ENCODE results near the gene SIPA1L3.
A peak's percentile ranks its signal among the peaks of the same experiment; 100 is the strongest.

The SIPA1L3 gene

GRCh38 chr19:38158730-38159129 is 251.7 kb downstream of the SIPA1L3 start:
- no peak for DNase-seq

GRCh38 chr19:38162094-38162493 is 255.1 kb downstream of the SIPA1L3 start:
- DNase-seq: no peak

DNA sequence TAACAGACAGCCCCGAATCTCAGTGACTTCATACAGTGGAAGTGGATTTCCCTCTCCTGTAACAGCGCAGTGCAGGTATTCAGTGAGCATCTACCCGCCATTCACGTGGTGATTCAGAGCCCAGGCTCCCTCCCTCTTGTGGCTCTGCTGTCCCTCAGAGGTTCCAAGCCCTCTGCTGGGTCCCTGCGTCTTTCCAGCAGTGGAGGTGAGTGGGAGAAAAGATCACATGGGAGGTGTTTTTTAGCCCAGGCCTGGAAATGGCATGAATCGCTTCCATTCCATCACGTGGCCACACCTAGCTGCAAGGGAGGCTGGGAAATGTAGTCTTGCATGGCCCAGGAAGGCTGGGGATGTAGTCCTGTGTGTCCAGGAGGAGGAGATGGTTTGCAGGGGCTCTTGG is 255.6 kb downstream of the SIPA1L3 start:
- no peak for DNase-seq

GRCh38 chr19:38163419-38164290 is 256.6 kb downstream of the SIPA1L3 start:
- DNase-seq: no peak

GRCh38 chr19:38164526-38164925 is 257.5 kb downstream of the SIPA1L3 start:
- DNase-seq: no peak

DNA sequence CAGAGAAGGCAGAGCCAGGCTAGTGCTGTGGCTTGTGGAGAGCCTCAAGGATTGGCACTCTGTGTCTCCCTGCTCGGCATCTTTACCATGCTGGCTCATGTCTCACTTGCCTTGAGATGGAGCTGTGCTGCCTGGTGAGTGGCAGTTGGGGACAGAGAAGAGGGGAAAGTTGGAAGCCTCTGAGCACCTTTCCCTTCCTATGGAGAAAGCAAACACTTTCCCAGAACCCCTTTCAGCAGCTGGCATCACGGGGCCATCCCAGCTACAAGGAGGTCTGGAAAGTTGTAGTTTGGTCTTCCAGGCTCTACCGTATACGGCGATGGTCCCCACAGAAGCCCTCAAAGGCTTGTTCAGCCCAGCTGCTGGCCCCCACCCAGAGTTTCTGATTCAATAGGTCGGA is 258.3 kb downstream of the SIPA1L3 start:
- no peak for DNase-seq

DNA sequence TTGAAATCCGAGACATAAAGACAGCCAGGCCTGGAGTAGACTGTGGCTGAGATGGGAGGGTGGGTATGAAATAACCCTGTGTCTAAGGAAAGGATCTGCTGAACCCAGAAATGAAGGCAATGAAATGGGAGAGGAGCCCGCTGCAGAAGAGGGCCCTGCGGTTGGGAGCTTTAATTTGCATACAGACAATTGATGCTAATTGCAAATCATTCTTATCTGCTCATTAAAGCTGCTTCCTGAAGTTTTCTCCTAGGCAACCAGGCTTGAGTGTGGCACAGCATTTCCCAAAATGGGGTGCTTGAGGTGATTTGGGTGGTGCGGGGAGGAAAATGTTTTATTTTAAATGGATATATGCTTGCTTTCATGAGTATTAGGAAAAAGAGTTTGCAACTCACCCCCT is 261.6 kb downstream of the SIPA1L3 start:
- no peak for DNase-seq

DNA sequence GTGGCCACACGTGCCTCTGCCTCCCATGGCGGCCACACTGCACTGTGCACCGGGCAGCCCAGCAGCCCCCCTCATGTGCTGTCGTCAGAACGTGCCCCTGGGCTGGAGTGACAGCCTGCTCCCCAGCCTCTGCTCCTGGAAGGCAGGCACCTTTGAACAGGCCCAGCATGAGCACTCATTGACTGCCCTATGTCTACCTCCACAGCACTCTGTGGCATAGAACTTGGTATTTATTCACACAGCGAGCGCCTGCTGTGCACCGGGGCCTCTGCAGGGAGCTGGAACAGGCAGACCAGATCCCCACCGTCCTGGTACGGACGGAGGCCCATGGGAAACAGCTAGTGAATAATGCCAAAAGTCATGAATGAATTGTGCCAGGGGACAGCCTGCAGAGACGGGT is 263.3 kb downstream of the SIPA1L3 start:
- DNase-seq: no peak

DNA sequence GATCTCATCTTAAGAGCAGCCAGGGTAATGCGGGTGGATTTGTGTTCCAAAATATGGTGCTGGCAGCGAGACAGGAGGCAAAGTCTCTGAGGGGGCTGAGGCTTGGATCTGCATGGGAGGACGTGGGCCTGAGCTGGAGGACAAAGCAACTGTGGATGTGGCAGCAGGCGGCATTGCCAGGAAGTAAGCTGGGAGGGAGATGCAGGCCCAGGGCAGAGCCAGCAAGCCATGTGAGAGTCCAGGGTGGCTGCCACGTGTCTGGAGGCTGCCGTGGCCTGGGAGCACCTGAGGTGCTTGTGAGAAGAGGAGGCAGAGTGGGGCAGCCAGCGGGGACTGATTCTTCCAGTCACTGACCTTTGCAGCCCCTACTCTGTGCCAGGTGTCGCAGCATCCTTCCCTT is 265.0 kb downstream of the SIPA1L3 start:
- DNase-seq: no peak

- peak; percentile 99 for DNase-seq
Measured at GRCh38 chr19:38173291-38174041, 266.5 kb downstream of the SIPA1L3 start.

DNA sequence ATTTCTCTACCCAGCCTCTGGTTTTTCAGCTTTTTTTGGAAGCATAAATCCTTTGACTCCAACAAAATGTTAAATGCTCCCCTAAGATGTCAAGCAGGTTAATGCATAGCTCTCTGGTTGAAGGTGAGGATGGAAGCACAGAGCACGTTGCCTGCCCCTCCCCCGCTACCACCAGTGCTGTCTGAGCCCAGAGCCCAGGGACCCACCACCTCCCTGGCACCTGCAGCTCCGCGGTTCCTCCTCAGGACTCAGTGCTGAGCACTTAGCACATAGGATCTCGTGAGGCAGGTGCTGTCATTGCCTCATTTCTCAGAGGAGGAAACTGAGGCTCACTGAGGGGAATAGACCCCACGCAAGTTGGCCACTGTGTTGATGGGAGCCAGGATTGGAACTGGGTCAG is 268.4 kb downstream of the SIPA1L3 start:
- no peak for DNase-seq

GRCh38 chr19:38180071-38180470 is 273.1 kb downstream of the SIPA1L3 start:
- DNase-seq: no peak

DNA sequence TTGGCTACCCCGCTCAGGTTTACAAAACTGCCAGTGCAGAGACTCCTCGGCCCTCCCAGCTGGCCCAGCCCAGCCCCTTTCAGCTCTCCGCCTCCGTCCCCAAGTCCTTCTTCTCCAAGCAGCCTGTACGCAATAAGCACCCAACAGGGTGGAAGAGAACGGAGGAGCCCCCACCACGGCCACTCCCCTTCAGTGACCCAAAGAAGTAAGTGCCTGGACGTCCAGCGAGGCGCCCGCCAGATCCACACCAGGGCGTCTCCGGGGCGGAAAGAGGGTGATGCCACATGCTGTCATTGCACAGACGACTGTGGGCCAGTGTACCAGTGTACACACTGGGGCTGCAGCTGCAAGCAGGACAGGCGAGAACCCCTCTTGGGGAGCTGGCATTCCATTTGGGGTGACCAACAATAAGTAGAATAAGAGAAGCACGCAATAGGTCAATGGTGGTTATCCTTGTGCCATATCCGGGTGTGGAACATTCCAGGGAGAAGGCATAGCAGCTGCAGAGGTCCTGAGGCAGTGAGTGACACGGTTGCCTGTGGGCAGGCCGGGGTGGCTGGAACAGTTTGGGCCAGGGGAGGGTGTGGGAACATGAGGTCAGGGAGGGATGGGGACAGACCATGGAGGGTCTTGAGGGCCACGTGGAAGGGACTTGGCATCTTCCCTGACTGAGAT is 275.7 kb downstream of the SIPA1L3 start:
- DNase-seq: no peak

- DNase-seq: no peak
Measured at GRCh38 chr19:38183251-38183897, 276.4 kb downstream of the SIPA1L3 start.

DNA sequence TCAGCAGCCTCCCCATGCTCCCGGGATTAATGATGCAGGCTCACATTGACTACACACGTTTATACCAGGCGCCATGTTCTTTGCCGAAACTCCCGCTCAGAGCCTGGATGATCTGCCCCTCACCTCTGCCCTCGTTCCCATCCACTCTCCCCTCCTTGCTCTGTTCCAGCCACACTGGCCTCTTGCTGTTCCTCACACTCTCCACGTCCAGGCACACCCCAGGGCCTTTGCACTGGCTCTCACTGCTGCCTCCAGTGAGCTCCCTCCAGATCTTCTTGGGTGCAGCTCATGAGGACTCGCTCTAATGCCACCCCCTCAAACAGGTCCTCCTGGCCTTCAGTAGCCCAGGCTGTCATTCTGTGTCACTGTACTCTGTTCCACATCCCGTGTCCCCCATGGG is 277.8 kb downstream of the SIPA1L3 start:
- no peak for DNase-seq

- no peak for DNase-seq
Measured at GRCh38 chr19:38185562-38185961, 278.6 kb downstream of the SIPA1L3 start.

GRCh38 chr19:38190061-38190460 is 283.1 kb downstream of the SIPA1L3 start:
- DNase-seq: peak; percentile 47

DNA sequence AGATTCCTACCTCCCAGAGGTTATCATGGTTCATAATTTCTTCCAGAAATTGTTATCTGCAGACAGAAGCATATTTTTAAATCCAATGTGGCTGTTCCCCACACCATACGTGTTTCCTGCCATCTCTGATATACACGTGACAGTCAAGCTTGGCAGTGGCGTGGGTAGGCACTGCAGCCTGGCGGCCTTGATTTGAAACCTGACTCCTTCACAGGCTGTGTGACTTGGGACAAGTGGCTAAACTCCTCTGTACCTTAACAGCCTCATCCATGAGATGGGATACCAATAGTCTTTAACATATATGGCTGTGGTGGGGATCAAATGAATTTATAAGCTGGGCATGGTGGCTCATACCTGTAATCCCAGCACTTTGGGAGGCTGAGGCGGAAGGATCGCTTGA is 283.8 kb downstream of the SIPA1L3 start:
- no peak for DNase-seq

- DNase-seq: no peak
Measured at GRCh38 chr19:38191747-38192146, 284.7 kb downstream of the SIPA1L3 start.

DNA sequence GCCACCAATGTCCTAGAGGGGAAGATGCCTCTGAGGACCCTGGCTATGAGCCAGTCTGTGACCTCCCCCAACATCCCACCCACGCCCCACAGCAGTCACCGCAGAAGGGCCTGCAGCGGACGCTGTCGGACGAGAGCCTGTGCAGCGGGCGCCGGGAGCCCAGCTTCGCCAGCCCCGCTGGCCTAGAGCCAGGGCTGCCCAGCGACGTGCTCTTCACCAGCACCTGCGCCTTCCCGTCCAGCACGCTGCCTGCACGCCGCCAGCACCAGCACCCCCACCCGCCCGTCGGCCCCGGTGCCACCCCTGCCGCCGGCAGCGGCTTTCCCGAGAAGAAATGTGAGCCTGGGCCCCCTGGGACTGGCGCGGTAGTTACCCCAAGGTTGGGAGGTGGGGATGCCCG is 286.4 kb downstream of the SIPA1L3 start:
- no peak for DNase-seq

DNA sequence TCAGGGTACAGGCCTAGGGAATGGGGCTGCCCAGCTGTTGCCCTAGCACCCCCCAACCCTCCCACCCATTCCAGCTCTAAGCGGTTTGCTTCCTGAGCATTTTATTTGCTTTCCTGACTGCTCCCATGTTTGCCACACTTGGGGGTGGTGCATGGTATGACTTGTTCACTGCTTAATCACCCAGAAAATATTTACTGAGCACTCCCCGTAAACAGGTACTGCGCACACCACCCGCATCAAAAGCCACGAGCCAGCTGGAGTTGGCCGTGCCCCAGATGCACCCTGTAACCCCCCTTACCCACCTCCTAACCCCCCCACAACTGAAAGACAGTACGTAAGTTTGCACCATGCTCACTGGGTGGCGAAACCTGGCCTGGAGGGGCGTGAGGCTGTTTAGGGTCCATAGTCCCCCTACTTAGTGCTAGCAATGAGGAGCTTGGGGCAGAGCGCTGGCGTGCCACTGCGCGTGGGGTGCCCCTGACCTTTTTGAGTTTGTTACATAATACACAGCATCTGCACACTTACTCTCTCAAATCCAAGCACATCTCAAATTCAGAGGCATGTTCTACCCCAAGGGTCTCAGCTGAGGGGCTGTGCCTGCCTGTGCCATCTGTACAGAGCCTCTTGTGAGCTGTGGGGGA is 287.2 kb downstream of the SIPA1L3 start:
- DNase-seq: peak; percentile 23

- DNase-seq: no peak
Measured at GRCh38 chr19:38195237-38195636, 288.2 kb downstream of the SIPA1L3 start.

All from NCI-H226 (cell line).